Activated CD4-positive, alpha-beta T cell treated with anti-CD3 and anti-CD28 coated beads, Interleukin-2, amount 10 ng/mL, durations not matched to agents 24 days and 14 days (primary cell): ENCODE data around the gene B3GALT5. TPM values are rescaled to one million over a fixed set of nuclear protein-coding genes. Genes with fewer than 3 reads are reported as not detected.

Experiments
- DNase-seq: peaks from one replicate; pipeline ENCODE4 v3.0.0; 2022
- H3K27ac Mint-ChIP-seq: one replicate; pipeline ENCODE4 v1.8.0; 2022; ENCODE audit warnings: mild to moderate bottlenecking, mixed read lengths
- H3K27me3 Mint-ChIP-seq: one replicate; pipeline ENCODE4 v1.8.0; 2022; ENCODE audit warnings: mixed read lengths
- H3K36me3 Mint-ChIP-seq: one replicate; pipeline ENCODE4 v1.8.0; 2022; ENCODE audit warnings: low read depth, mild to moderate bottlenecking, mixed read lengths
- H3K4me1 Mint-ChIP-seq: one replicate; pipeline ENCODE4 v1.8.0; 2021; ENCODE audit warnings: mixed read lengths
- H3K4me3 Mint-ChIP-seq: one replicate; pipeline ENCODE4 v1.8.0; 2022; ENCODE audit warnings: mild to moderate bottlenecking, moderate library complexity, mixed read lengths
- H3K9me3 Mint-ChIP-seq: one replicate; pipeline ENCODE4 v1.8.0; 2021; ENCODE audit warnings: mixed read lengths
- intact Hi-C: fragments of 100-400 bp; cut with micrococcal nuclease; formaldehyde crosslinking; loops from one replicate; pipeline ENCODE4 v1.15.1; 2023
- total RNA-seq: library from RNA; stranded (reverse); gene quantifications from 2 replicates; pipeline ENCODE4 v1.2.3, GENCODE V29; 2022

The B3GALT5 gene
- total RNA-seq, 1 donor from 2014 or later: not detected

GRCh38 chr21:39690454-39690853 is 77.7 kb downstream of the B3GALT5 start:
- intact Hi-C loops: no loop called here
- H3K27me3 Mint-ChIP-seq: no peaks in the 10 kb centered on the region
- DNase-seq: no peak
- no peaks in the 10 kb centered on the region for H3K9me3 Mint-ChIP-seq
- H3K4me3 Mint-ChIP-seq: no peak overlapping the region
- H3K27ac Mint-ChIP-seq: no peak overlapping the region
- H3K4me1 Mint-ChIP-seq: no peaks in the 10 kb centered on the region
- no peaks in the 10 kb centered on the region for H3K36me3 Mint-ChIP-seq

GRCh38 chr21:39694750-39695149 is 82.0 kb downstream of the B3GALT5 start:
- H3K27me3 Mint-ChIP-seq: no peaks in the 10 kb centered on the region
- no peak overlapping the region for H3K27ac Mint-ChIP-seq
- no peak for DNase-seq
- intact Hi-C loops: no loop called here
- H3K36me3 Mint-ChIP-seq: no peaks in the 10 kb centered on the region
- no peaks in the 10 kb centered on the region for H3K4me1 Mint-ChIP-seq
- no peak overlapping the region for H3K4me3 Mint-ChIP-seq
- H3K9me3 Mint-ChIP-seq: no peaks in the 10 kb centered on the region

- intact Hi-C loops: no loop called here
- H3K36me3 Mint-ChIP-seq: no peaks in the 10 kb centered on the region
- no peak for DNase-seq
- no peaks in the 10 kb centered on the region for H3K4me1 Mint-ChIP-seq
- H3K4me3 Mint-ChIP-seq: no peak overlapping the region
- H3K27me3 Mint-ChIP-seq: no peaks in the 10 kb centered on the region
- no peaks in the 10 kb centered on the region for H3K9me3 Mint-ChIP-seq
- no peak overlapping the region for H3K27ac Mint-ChIP-seq
Observed at GRCh38 chr21:39696196-39696595, 83.5 kb downstream of the B3GALT5 start.

DNA sequence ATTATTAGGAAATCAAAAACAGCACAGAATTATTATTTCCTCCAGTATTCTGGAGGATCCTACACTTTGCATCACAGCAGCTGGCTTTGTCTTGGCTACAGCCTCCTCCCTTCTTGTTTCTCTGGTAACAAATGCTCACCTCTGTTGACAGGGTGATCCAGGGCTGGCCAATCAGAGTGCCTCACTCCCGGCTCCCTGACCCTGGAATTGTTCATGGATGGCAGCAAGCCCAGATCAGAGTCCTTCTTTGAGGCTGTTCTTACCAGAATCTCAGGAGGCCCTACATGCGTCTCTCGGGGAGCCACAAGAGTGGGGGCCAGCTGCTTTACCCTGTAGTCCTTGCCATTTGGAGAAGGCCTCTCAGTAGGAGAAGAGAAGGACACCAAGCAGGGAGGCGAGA is 83.9 kb downstream of the B3GALT5 start:
- no peaks in the 10 kb centered on the region for H3K9me3 Mint-ChIP-seq
- no peaks in the 10 kb centered on the region for H3K36me3 Mint-ChIP-seq
- no peak overlapping the region for H3K4me3 Mint-ChIP-seq
- intact Hi-C loops: no loop called here
- no peaks in the 10 kb centered on the region for H3K4me1 Mint-ChIP-seq
- DNase-seq: no peak
- H3K27ac Mint-ChIP-seq: no peak overlapping the region
- no peaks in the 10 kb centered on the region for H3K27me3 Mint-ChIP-seq

GRCh38 chr21:39700318-39700717 is 87.6 kb downstream of the B3GALT5 start:
- Mint-ChIP-seq H3K27me3 (no peaks in the 10 kb centered on the region), H3K27ac (no peak overlapping the region), H3K4me1 (no peaks in the 10 kb centered on the region), H3K4me3 (no peak overlapping the region), H3K9me3 (no peaks in the 10 kb centered on the region), H3K36me3 (no peaks in the 10 kb centered on the region)
- intact Hi-C loops: no loop called here
- no peak for DNase-seq

GRCh38 chr21:39703578-39703977 is 90.8 kb downstream of the B3GALT5 start:
- no peak overlapping the region for H3K27ac Mint-ChIP-seq
- H3K36me3 Mint-ChIP-seq: no peaks in the 10 kb centered on the region
- no peaks in the 10 kb centered on the region for H3K4me1 Mint-ChIP-seq
- DNase-seq: no peak
- intact Hi-C loops: no loop called here
- no peak overlapping the region for H3K4me3 Mint-ChIP-seq
- H3K27me3 Mint-ChIP-seq: no peaks in the 10 kb centered on the region
- H3K9me3 Mint-ChIP-seq: no peaks in the 10 kb centered on the region

GRCh38 chr21:39705849-39706248 is 93.1 kb downstream of the B3GALT5 start:
- Mint-ChIP-seq H3K36me3 (no peaks in the 10 kb centered on the region), H3K4me3 (no peak overlapping the region)

GRCh38 chr21:39707316-39707715 is 94.6 kb downstream of the B3GALT5 start:
- H3K4me3 Mint-ChIP-seq: no peak overlapping the region

More at GRCh38 chr21:39705849-39706248, 93.1 kb downstream of the B3GALT5 start:
- Mint-ChIP-seq H3K9me3 (no peaks in the 10 kb centered on the region), H3K27ac (no peak overlapping the region), H3K27me3 (no peaks in the 10 kb centered on the region), H3K4me1 (no peaks in the 10 kb centered on the region)
- intact Hi-C loops: no loop called here
- DNase-seq: no peak

GRCh38 chr21:39710866-39711265 is 98.1 kb downstream of the B3GALT5 start:
- no peaks in the 10 kb centered on the region for H3K4me1 Mint-ChIP-seq
- H3K27me3 Mint-ChIP-seq: no peaks in the 10 kb centered on the region
- intact Hi-C loops: no loop called here
- H3K27ac Mint-ChIP-seq: no peak overlapping the region
- no peaks in the 10 kb centered on the region for H3K9me3 Mint-ChIP-seq
- H3K36me3 Mint-ChIP-seq: no peaks in the 10 kb centered on the region
- no peak overlapping the region for H3K4me3 Mint-ChIP-seq
- no peak for DNase-seq

More at GRCh38 chr21:39707316-39707715, 94.6 kb downstream of the B3GALT5 start:
- intact Hi-C loops: no loop called here
- H3K27me3 Mint-ChIP-seq: no peaks in the 10 kb centered on the region
- no peaks in the 10 kb centered on the region for H3K4me1 Mint-ChIP-seq
- no peaks in the 10 kb centered on the region for H3K36me3 Mint-ChIP-seq
- H3K27ac Mint-ChIP-seq: no peak overlapping the region
- no peak for DNase-seq
- H3K9me3 Mint-ChIP-seq: no peaks in the 10 kb centered on the region

GRCh38 chr21:39712273-39712672 is 99.5 kb downstream of the B3GALT5 start:
- DNase-seq: no peak
- Mint-ChIP-seq H3K36me3 (no peaks in the 10 kb centered on the region), H3K9me3 (no peaks in the 10 kb centered on the region), H3K27ac (no peak overlapping the region), H3K27me3 (no peaks in the 10 kb centered on the region), H3K4me1 (no peaks in the 10 kb centered on the region), H3K4me3 (no peak overlapping the region)
- intact Hi-C loops: no loop called here

DNA sequence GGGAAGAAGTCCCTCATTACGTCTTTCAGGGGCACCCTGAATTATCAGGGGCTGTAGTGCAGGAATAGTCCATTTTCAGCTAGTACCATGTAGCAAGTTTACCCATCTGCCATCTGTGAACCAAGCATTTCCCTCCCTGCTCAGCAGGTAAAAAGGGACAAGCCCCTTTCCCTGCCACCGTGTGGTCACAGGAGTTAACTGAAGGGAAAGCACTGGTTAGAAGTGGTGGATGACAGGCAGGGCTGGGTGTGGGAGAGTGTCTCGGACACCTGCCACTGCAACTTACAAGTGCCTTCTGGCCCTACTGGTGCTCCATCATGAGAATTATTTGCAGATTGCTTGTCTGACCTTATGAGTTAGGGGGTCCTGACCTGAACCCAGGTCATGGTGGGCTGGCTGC is 100.2 kb downstream of the B3GALT5 start:
- no peak overlapping the region for H3K4me3 Mint-ChIP-seq
- H3K9me3 Mint-ChIP-seq: no peaks in the 10 kb centered on the region
- no peak overlapping the region for H3K27ac Mint-ChIP-seq
- DNase-seq: no peak
- intact Hi-C loops: no loop called here
- H3K4me1 Mint-ChIP-seq: no peaks in the 10 kb centered on the region
- no peaks in the 10 kb centered on the region for H3K27me3 Mint-ChIP-seq
- no peaks in the 10 kb centered on the region for H3K36me3 Mint-ChIP-seq

DNA sequence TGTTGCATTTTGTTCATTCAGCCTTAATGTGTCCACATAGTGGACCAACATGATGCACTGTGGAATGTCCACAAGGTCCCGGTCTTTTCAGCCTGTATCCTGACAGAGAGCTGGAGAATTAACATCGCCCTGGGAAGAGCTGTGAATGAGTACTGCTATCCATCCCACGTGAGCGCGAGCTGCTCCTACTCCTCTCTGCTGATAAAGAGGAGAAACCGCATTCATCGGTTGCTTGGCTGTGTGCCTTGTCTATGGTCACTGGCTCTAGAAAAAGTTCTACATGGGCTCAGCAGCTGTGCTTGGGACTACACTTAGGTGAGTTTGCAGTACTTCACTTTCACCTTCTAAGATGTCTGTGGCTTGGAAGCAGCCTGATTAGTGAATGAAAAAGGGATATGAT is 101.2 kb downstream of the B3GALT5 start:
- no peaks in the 10 kb centered on the region for H3K9me3 Mint-ChIP-seq
- no peak overlapping the region for H3K4me3 Mint-ChIP-seq
- no peaks in the 10 kb centered on the region for H3K4me1 Mint-ChIP-seq
- H3K27me3 Mint-ChIP-seq: no peaks in the 10 kb centered on the region
- no peak for DNase-seq
- no peak overlapping the region for H3K27ac Mint-ChIP-seq
- no peaks in the 10 kb centered on the region for H3K36me3 Mint-ChIP-seq
- intact Hi-C loops: no loop called here

DNA sequence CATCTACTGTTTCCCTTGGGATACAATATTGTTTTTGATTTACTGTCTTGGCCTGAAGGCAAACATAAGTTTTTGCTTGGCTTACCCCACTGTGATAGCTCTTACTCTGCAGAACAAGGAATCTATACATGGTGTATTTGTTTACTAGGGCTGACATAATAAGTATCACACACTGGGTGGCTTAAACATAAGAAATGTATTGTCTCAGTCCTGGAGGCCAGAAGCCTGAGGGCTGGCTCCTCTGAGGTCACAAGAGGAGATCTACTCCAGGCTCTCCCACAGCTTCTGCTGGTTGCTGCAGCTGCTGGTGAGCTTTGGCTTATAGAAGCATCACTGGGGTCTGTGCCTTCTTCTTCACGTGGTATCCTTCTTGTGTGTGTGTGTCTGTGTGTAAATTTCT is 101.6 kb downstream of the B3GALT5 start:
- Mint-ChIP-seq H3K27me3 (no peaks in the 10 kb centered on the region), H3K4me1 (no peaks in the 10 kb centered on the region), H3K9me3 (no peaks in the 10 kb centered on the region), H3K4me3 (no peak overlapping the region), H3K27ac (no peak overlapping the region), H3K36me3 (no peaks in the 10 kb centered on the region)
- intact Hi-C loops: no loop called here
- no peak for DNase-seq

- DNase-seq: peak; percentile 75
- H3K36me3 Mint-ChIP-seq: no peaks in the 10 kb centered on the region
- H3K27me3 Mint-ChIP-seq: no peaks in the 10 kb centered on the region
- intact Hi-C loops: no loop called here
- no peaks in the 10 kb centered on the region for H3K4me1 Mint-ChIP-seq
- no peak overlapping the region for H3K27ac Mint-ChIP-seq
- no peaks in the 10 kb centered on the region for H3K9me3 Mint-ChIP-seq
- H3K4me3 Mint-ChIP-seq: no peak overlapping the region
Observed at GRCh38 chr21:39715804-39716397, 103.2 kb downstream of the B3GALT5 start.

GRCh38 chr21:39720126-39720778 is 107.5 kb downstream of the B3GALT5 start:
- Mint-ChIP-seq H3K27me3 (no peaks in the 10 kb centered on the region), H3K36me3 (no peaks in the 10 kb centered on the region), H3K4me3 (no peak overlapping the region), H3K9me3 (peaks cover 5% of the 10 kb centered on the region), H3K4me1 (no peaks in the 10 kb centered on the region), H3K27ac (no peak overlapping the region)
- DNase-seq: no peak
- intact Hi-C loops: no loop called here
